SU-DHL-6 (cell line): ENCODE data around the gene SAMD10.

Experiments
- H2AFZ ChIP-seq: fragments of 200-600 bp; sonication (generic); 2 replicates; pipeline ENCODE4 v1.6.1; 2014; ENCODE audit warnings: low read depth, mild to moderate bottlenecking, moderate library complexity, mixed read lengths, antibody characterized with exemption, low read length; ENCODE audit not compliant: severe bottlenecking
- H3F3A ChIP-seq: fragments of 200-600 bp; shearing (Covaris generic); 2 replicates; pipeline ENCODE4 v1.6.0; 2016; ENCODE audit warnings: antibody characterized with exemption, mild to moderate bottlenecking; ENCODE audit not compliant: insufficient read depth
- H3K27ac ChIP-seq: fragments of 200-600 bp; sonication (generic); 2 replicates; pipeline ENCODE4 v1.5.1; 2016; ENCODE audit warnings: low read depth, mild to moderate bottlenecking, low read length, moderate library complexity, mixed read lengths
- H3K27me3 ChIP-seq: fragments of 200-600 bp; sonication (generic), shearing (Covaris generic); 2 replicates; pipeline ENCODE4 v1.6.0; 2014; ENCODE audit warnings: mild to moderate bottlenecking, low read length
- H3K36me3 ChIP-seq: fragments of 200-600 bp; sonication (generic); 2 replicates; pipeline ENCODE4 v1.6.1; 2014; ENCODE audit warnings: mild to moderate bottlenecking, low read length, mixed read lengths
- H3K4me2 ChIP-seq: fragments of 300-600, 200-600 bp; shearing (Covaris generic), sonication (generic); 2 replicates; pipeline ENCODE4 v1.6.0; 2014; ENCODE audit warnings: low read length, low read depth, mild to moderate bottlenecking; ENCODE audit not compliant: poor library complexity, severe bottlenecking
- H3K4me3 ChIP-seq: fragments of 200-600 bp; sonication (generic); 2 replicates; pipeline ENCODE4 v1.5.1; 2014; ENCODE audit warnings: antibody characterized with exemption, low read length, mild to moderate bottlenecking, mixed read lengths; ENCODE audit not compliant: insufficient read depth, poor library complexity, severe bottlenecking
- H3K79me2 ChIP-seq: fragments of 200-600 bp; sonication (generic); 2 replicates; pipeline ENCODE4 v1.6.1; 2014; ENCODE audit warnings: mild to moderate bottlenecking, low read length, moderate library complexity; ENCODE audit not compliant: insufficient read depth
- H3K9ac ChIP-seq: fragments of 200-600 bp; sonication (generic); 2 replicates; pipeline ENCODE4 v1.7.0; 2014; ENCODE audit warnings: mild to moderate bottlenecking, low read length
- H3K9me2 ChIP-seq: fragments of 200-600 bp; sonication (generic); replicated peaks from 2 replicates; pipeline ENCODE4 v1.6.1; 2014; ENCODE audit warnings: low read length; ENCODE audit not compliant: insufficient read depth
- H3K9me3 ChIP-seq: fragments of 200-600 bp; sonication (generic); 2 replicates; pipeline ENCODE4 v1.6.1; 2014; ENCODE audit warnings: low read length, mixed read lengths; ENCODE audit not compliant: insufficient read depth
- H4K20me1 ChIP-seq: fragments of 200-600 bp; sonication (generic); 2 replicates; pipeline ENCODE4 v1.6.1; 2014; ENCODE audit warnings: low read depth, mild to moderate bottlenecking, antibody characterized with exemption, low read length, moderate library complexity, mixed read lengths
- EZH2phosphoT487 ChIP-seq: fragments of 200-600 bp; sonication (generic), shearing (Covaris generic); conservative IDR thresholded peaks from 2 replicates; pipeline ENCODE4 v1.6.1; 2018; ENCODE audit warnings: mild to moderate bottlenecking, antibody characterized with exemption, low read length, moderate library complexity, mixed read lengths
- TF ChIP-seq, protein P1 (sequence below): fragments of 200-600 bp; sonication (generic); IDR thresholded peaks from one replicate; pipeline ENCODE4 v1.5.1; 2017; ENCODE audit warnings: antibody characterized with exemption, mild to moderate bottlenecking, low read length, moderate library complexity; ENCODE audit not compliant: insufficient read depth, poor library complexity, severe bottlenecking

Gene SAMD10

GRCh38 chr20:63966172-63966943 lies 13.1 kb downstream of the SAMD10 start:
- Histone ChIP-seq H3K4me3 (no peak overlapping the region), H3K9me2 (no peaks in the 10 kb centered on the region), H3K36me3 (no peaks in the 10 kb centered on the region), H2AFZ (no peak overlapping the region), H3K27me3 (no peaks in the 10 kb centered on the region), H3F3A (no peaks in the 10 kb centered on the region), H3K9ac (no peak overlapping the region), H3K79me2 (no peaks in the 10 kb centered on the region), H3K27ac (no peak overlapping the region), H4K20me1 (no peaks in the 10 kb centered on the region), H3K9me3 (peaks cover 15% of the 10 kb centered on the region; the same call in 1 of the 2 replicates), H3K4me2 (no peak overlapping the region)
- TF ChIP-seq, protein P1, sequence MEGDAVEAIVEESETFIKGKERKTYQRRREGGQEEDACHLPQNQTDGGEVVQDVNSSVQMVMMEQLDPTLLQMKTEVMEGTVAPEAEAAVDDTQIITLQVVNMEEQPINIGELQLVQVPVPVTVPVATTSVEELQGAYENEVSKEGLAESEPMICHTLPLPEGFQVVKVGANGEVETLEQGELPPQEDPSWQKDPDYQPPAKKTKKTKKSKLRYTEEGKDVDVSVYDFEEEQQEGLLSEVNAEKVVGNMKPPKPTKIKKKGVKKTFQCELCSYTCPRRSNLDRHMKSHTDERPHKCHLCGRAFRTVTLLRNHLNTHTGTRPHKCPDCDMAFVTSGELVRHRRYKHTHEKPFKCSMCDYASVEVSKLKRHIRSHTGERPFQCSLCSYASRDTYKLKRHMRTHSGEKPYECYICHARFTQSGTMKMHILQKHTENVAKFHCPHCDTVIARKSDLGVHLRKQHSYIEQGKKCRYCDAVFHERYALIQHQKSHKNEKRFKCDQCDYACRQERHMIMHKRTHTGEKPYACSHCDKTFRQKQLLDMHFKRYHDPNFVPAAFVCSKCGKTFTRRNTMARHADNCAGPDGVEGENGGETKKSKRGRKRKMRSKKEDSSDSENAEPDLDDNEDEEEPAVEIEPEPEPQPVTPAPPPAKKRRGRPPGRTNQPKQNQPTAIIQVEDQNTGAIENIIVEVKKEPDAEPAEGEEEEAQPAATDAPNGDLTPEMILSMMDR = no peak

DNA sequence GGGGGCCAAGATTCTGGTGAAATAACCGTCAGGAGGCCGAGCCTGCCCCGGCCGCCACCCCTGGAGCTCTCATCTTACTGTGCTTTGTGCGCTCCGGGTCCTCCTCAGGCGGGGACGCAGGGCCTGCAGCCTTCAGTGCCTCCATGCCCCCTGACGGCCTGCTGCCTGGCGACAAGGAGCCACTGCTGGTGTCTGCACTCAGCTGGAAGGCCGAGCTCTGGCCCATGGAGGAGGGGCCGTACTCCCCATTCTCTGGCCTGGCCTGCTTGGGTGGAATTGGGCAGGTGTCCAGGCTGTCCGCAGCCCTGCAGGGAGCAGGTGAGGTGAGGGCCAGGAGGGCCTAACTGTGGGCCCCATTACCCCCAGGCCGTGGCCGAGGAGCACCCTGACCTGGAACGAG lies 15.0 kb downstream of the SAMD10 start:
- no peak overlapping the region for H3K4me2 ChIP-seq
- no peaks in the 10 kb centered on the region for H4K20me1 ChIP-seq
- H3F3A ChIP-seq = no peaks in the 10 kb centered on the region
- peaks cover 15% of the 10 kb centered on the region; the same call in 1 of the 2 replicates for H3K9me3 ChIP-seq
- no peak overlapping the region for H3K4me3 ChIP-seq
- no peak overlapping the region for H2AFZ ChIP-seq
- no peaks in the 10 kb centered on the region for H3K9me2 ChIP-seq
- H3K9ac ChIP-seq = no peak overlapping the region
- no peaks in the 10 kb centered on the region for H3K27me3 ChIP-seq
- no peaks in the 10 kb centered on the region for H3K79me2 ChIP-seq
- no peak overlapping the region for H3K27ac ChIP-seq
- TF ChIP-seq, protein P1 = no peak
- TF ChIP-seq EZH2phosphoT487 = no peak
- H3K36me3 ChIP-seq = no peaks in the 10 kb centered on the region

- Histone ChIP-seq H3K9ac (no peak overlapping the region), H3K4me2 (no peak overlapping the region), H3K27ac (no peak overlapping the region), H4K20me1 (no peaks in the 10 kb centered on the region), H2AFZ (no peak overlapping the region), H3K36me3 (no peaks in the 10 kb centered on the region), H3F3A (no peaks in the 10 kb centered on the region), H3K27me3 (no peaks in the 10 kb centered on the region), H3K9me3 (peaks cover 15% of the 10 kb centered on the region; the same call in 1 of the 2 replicates), H3K9me2 (no peaks in the 10 kb centered on the region), H3K4me3 (no peak overlapping the region), H3K79me2 (no peaks in the 10 kb centered on the region)
- TF ChIP-seq, protein P1 = no peak
- TF ChIP-seq EZH2phosphoT487 = no peak
These were observed 15.6 kb downstream of the SAMD10 start for GRCh38 chr20:63963784-63964301.
